Measurements from ENCODE around the gene WDR36. TPM values are rescaled to one million over a fixed set of nuclear protein-coding genes. Genes with fewer than 3 reads are reported as not detected.

Gene WDR36
- total and polyA plus RNA-seq, 8 donors: 3.5 to 12.4 (median 9.4) TPM

DNA sequence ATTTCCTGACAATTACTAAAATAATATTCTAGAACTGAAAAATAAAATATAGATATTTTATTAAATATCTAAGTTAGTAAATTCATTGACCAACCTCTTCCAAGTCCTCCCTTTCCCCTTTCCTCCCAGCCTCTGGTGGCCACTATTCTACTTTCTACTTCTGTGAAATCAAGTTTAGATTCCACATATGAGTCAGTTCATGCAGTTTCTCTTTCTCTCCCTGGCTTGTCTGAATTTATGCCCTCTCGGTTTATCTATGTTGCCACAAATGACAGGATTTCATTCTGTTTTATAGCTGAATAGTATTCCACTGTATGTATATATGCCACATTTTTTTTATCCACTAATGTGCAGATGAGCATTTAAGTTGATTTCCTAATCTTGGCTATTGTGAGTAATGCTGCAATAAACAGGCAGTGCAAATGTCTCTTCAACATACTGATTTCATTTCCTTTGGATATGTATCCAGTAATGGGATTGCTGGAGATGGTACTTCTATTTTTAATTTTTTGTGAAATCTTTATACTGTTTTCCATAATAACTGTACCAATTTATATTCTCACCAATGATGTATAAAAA, 52.3 kb downstream of the WDR36 start:
- no peak for DNase-seq
- H3K9me3 ChIP-seq: no peaks in the 10 kb centered on the region
- TF ChIP-seq, protein P1, sequence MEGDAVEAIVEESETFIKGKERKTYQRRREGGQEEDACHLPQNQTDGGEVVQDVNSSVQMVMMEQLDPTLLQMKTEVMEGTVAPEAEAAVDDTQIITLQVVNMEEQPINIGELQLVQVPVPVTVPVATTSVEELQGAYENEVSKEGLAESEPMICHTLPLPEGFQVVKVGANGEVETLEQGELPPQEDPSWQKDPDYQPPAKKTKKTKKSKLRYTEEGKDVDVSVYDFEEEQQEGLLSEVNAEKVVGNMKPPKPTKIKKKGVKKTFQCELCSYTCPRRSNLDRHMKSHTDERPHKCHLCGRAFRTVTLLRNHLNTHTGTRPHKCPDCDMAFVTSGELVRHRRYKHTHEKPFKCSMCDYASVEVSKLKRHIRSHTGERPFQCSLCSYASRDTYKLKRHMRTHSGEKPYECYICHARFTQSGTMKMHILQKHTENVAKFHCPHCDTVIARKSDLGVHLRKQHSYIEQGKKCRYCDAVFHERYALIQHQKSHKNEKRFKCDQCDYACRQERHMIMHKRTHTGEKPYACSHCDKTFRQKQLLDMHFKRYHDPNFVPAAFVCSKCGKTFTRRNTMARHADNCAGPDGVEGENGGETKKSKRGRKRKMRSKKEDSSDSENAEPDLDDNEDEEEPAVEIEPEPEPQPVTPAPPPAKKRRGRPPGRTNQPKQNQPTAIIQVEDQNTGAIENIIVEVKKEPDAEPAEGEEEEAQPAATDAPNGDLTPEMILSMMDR (IDR thresholded peaks at IDR 0.05): no peak
- intact Hi-C loops (cut with DNase I): no loop called here
- ATAC-seq: no peak
- no peak overlapping the region for H3K27ac ChIP-seq
- no peaks in the 10 kb centered on the region for H3K27me3 ChIP-seq
- 73 to 77% methylated on average over 1 of the region's 1 CpG for WGBS, 2 donors
- FAIRE-seq: no peak
- no peaks in the 10 kb centered on the region for H3K36me3 ChIP-seq
- H3K4me3 ChIP-seq: no peak overlapping the region
- no peaks in the 10 kb centered on the region for H3K4me1 ChIP-seq

DNA sequence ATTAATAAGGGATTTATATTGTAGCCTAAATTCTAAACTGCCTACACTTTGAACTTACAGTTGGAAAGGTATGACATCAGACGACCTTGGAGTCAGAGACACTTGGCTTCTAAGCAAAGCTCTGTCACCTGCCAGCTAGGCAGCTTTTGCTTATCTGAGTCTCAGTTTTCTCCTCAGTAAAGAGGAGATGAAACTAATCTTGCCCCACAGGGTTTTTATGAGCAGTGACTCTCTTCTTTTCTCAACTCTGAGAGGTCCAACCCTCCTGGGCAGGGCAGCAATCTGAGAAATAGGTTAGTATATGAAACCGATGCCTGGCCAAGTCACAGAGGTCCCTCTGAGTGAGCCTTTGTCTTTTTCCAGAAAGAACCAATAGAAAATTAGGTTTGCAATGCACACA, 53.9 kb downstream of the WDR36 start:
- DNase-seq (no peak), FAIRE-seq (no peak), ATAC-seq (no peak)

DNA sequence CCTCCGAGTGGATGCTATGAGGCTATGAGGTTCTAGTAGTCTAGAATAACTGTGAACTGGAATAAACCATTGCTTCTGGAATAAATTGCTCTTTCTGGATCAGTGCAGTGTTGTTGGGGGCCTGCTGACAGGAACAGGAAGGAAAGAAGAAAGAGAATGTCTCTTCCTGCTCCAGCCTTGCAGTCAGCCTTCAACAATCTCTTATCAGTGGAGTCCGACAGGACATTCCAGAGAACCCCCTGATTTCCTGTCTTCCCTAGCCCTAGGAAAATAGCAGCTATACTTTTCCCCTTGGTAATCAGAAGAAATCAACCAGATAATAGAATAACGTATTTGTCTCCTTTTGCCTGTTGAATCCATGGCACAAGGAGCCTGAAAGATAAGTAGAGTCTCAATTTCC, 55.4 kb downstream of the WDR36 start:
- no peaks in the 10 kb centered on the region for H3K9me3 ChIP-seq
- no peaks in the 10 kb centered on the region for H3K36me3 ChIP-seq
- intact Hi-C loops (cut with DNase I): no loop called here
- no peak overlapping the region for H3K4me3 ChIP-seq
- H3K27me3 ChIP-seq: no peaks in the 10 kb centered on the region
- TF ChIP-seq, protein P1 (IDR thresholded peaks at IDR 0.05): no peak
- 59 to 64% methylated on average over 3 of the region's 3 CpGs for WGBS, 2 donors
- DNase-seq (no peak), ATAC-seq (no peak), FAIRE-seq (no peak)
- no peaks in the 10 kb centered on the region for H3K4me1 ChIP-seq
- H3K27ac ChIP-seq: no peak overlapping the region

More for the DNA sequence above, 53.9 kb downstream of the WDR36 start:
- H3K4me1 ChIP-seq: no peaks in the 10 kb centered on the region
- intact Hi-C loops (cut with DNase I): no loop called here
- TF ChIP-seq, protein P1 (IDR thresholded peaks at IDR 0.05): no peak
- H3K27ac ChIP-seq: no peak overlapping the region
- H3K36me3 ChIP-seq: no peaks in the 10 kb centered on the region
- no peaks in the 10 kb centered on the region for H3K9me3 ChIP-seq
- H3K4me3 ChIP-seq: no peak overlapping the region
- H3K27me3 ChIP-seq: no peaks in the 10 kb centered on the region
- WGBS, 2 donors: 24 to 48% methylated on average over 2 of the region's 2 CpGs

DNA sequence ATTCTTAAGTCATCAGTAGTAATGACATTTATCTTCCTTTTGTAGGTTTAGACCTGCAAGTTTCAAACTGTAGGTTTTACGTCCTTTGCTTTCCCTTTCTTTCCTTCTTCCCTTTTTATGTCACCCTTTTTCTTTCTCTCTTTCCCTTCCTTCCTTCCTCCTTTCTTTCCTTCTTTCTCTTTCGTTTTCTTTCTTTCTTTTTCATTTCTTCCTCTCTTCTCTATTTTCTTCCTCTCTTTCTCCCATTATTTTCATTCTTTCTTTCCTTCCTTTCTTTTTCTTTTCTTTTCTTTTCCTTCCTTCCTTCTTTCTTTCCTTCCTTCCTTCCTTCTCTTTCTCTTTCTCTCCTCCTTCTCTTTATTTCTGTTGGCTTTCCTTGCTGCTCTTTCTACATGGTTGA, 59.9 kb downstream of the WDR36 start:
- intact Hi-C loops (cut with DNase I): loop anchor here in 1 of 3 donors (10.0 kb wide), 1 partner anchor 993 kb away; no protein-coding TSS in a partner anchor
- no peak overlapping the region for H3K27ac ChIP-seq
- TF ChIP-seq, protein P1 (IDR thresholded peaks at IDR 0.05): no peak
- 48 to 56% methylated on average over 2 of the region's 2 CpGs for WGBS, 2 donors
- H3K27me3 ChIP-seq: no peaks in the 10 kb centered on the region
- no peak for ATAC-seq
- H3K9me3 ChIP-seq: no peaks in the 10 kb centered on the region
- no peak overlapping the region for H3K4me3 ChIP-seq
- FAIRE-seq: no peak
- no peaks in the 10 kb centered on the region for H3K36me3 ChIP-seq
- no peak for DNase-seq
- H3K4me1 ChIP-seq: no peaks in the 10 kb centered on the region

DNA sequence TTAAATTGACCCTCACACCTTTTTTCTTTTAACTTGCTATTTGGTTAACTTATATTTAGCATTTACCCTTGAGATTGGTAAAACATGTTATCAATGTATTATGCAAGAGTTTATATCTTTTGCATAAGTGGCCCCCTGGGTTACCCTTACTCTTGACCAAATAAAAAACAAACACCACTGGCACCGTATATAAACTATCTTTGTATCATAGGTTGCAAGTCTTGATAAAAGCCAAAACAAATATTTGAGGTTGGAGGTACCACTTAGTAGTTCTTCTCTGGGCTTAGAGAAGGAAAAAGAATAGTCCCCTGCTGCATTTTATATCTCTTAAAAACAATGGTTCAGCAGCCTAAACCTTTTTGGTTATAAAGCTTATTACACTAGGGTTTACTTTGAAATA, 61.3 kb downstream of the WDR36 start:
- no peak overlapping the region for H3K4me3 ChIP-seq
- no peaks in the 10 kb centered on the region for H3K36me3 ChIP-seq
- ATAC-seq: no peak
- H3K27me3 ChIP-seq: no peaks in the 10 kb centered on the region
- intact Hi-C loops (cut with DNase I): loop anchor here in 1 of 3 donors (10.0 kb wide), 1 partner anchor 991 kb away; no protein-coding TSS in a partner anchor
- TF ChIP-seq, protein P1 (IDR thresholded peaks at IDR 0.05): no peak
- FAIRE-seq: no peak
- no peaks in the 10 kb centered on the region for H3K9me3 ChIP-seq
- no peaks in the 10 kb centered on the region for H3K4me1 ChIP-seq
- no peak for DNase-seq
- H3K27ac ChIP-seq: no peak overlapping the region
- WGBS, 2 donors: 26 to 29% methylated on average over 1 of the region's 1 CpG
